GM10266 (cell line): ENCODE data around the gene STK33.

Experiments used
- DNase-seq: peaks from one replicate; pipeline ENCODE4 v3.0.0; 2012; ENCODE audit errors: extremely low spot score
- CTCF ChIP-seq: IDR thresholded peaks from 2 replicates; pipeline ENCODE4 v1.5.1; 2012; ENCODE audit warnings: mild to moderate bottlenecking, low read depth; ENCODE audit not compliant: control insufficient read depth, insufficient read depth; ENCODE audit errors: missing control alignments

The STK33 gene

DNA sequence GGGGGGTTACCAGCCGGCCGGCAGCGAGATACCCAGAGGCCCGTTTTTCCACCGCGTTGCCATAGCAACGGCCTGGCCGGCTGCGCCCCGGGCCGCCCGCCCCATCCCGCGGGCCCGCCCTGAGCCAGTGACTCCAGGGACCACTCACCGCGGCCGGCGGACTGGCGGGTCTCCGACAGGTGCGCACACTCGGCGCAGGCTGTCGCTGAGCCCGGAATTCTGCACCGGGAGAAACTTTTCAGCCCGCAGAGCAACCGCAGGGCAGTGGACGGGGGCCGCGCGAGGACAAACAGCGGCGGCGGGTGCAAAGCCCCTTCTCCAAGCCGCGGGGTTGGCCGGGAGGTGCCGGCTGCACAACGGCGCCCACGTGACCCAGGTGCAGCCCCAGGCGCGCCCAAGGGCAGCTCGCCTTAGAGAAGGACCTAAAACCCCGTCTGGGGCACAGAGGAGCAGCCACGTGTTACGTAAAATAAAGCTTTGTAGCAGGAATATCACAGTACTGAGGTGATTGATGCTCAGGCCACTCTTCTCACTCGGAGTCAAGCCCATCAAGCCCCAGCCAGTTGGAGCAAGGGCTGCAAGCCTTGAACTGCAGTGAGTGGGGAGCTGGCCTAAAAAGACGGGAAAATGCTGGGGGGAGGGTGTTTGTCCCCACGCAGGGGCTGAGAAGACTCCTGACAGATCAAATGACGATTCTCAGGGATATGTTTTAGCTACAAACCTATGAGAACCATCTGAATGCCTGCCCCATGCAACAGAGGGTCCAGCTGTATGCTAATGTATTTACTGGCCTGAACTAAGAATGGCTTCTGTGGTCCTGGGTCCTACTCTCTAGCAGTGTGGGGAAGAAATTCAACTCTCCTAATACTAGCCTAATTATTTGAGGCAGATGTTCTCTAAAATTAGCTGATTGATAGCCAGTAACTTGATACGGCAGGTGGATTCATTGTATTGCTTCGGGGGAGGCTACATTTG lies at the start of gene STK33:
TSS of gene STK33 (minus strand) at position 294 of the 975 bp plus-strand sequence. CDS start 119,323 bp downstream, outside the sequence.
- TF ChIP-seq CTCF: no peak
- DNase-seq: peak; percentile 88

DNA sequence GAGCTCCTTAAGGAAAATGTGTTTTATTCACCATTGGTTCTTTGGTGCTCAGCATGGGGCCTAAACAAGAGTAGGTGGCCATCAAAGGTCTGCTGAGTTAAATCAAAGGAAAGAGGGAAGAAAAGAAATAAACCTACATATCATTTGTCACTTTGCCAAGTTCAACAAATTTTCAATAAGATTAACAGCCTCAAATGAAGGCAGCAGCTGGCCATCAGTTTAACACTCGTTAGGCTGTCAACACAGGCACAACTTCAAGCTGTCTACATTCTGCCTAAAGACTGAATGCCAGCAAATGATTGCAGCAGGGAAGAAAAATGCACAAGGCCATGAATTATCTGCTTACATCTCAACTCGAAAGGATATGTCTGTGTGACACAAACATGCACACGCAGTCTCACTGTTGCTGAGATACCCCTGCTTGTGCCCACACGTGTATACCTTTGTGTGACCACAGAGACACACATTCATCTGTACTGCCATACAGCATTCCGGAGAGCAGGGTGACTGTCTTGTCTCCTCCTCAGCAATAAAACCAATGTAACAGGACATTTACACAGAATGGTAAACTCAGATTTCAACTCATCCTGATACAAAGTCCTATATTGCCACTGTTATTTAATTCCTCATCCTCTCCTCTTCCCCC lies 48.3 kb upstream of the STK33 start:
- no peak for TF ChIP-seq CTCF
- DNase-seq: no peak

- TF ChIP-seq CTCF: no peak
- DNase-seq: no peak
Observed at GRCh38 chr11:8641332-8641731, 47.3 kb upstream of the STK33 start.

GRCh38 chr11:8640267-8640906 lies 46.4 kb upstream of the STK33 start:
- no peak for DNase-seq
- no peak for TF ChIP-seq CTCF

DNA sequence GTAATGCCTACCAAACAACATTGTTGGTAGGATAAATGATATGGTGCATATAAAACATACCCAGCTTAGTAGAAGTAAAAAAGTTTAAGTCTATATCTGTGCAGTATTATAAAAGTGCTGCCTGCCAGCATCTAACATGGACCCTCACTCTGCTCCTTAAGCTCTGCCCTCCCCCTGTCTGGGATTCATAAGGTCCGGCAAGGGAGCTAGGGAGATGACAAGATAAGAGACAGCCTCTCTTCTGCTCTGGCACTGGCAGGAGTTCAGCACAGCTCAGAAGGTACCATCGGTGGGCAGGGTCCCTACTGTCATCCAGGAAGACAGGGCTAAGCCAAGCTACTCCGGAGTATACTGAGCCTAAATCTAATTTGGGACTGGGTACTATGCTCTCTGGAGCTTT lies 45.6 kb upstream of the STK33 start:
- DNase-seq: no peak
- TF ChIP-seq CTCF: no peak

GRCh38 chr11:8638300-8638699 lies 44.3 kb upstream of the STK33 start:
- TF ChIP-seq CTCF: no peak
- DNase-seq: no peak
